PC-3 (cell line): ENCODE measurements around the gene PHPT1. TPM values are rescaled to one million over a fixed set of nuclear protein-coding genes. Genes with fewer than 3 reads are reported as not detected.

Experiments used
- ATAC-seq: fragments of 200-7000 bp; cut with Tn5 transposase; 2 replicates; pipeline ENCODE4 v1.9.1; 2020; ENCODE audit warnings: mild to moderate bottlenecking, moderate library complexity
- BruUV-seq: library from RNA; stranded (reverse); fragments of 400-500 nt; replicated peaks from 2 replicates; lab custom pipeline; 2021; lab: Mats Ljungman, UMichigan
- CTCF ChIA-PET: fragments of 300-600 bp; sonication (Branson Sonifier 250); formaldehyde crosslinking; loops from one replicate; lab custom pipeline; 2022; ENCODE audit warnings: antibody characterized with exemption; lab: Charles Lee
- POLR2A ChIA-PET: fragments of 300-600 bp; sonication (Branson Sonifier 250); formaldehyde crosslinking; loops from one replicate; lab custom pipeline; 2022; ENCODE audit warnings: antibody characterized with exemption; ENCODE audit not compliant: unreplicated experiment; lab: Charles Lee
- DNase-seq: peaks from one replicate; pipeline ENCODE4 v3.0.0-alpha.2; 2015
- H2AFZ ChIP-seq: fragments of 300-600 bp; sonication (generic); 2 replicates; pipeline ENCODE4 v1.6.0; 2016; ENCODE audit warnings: antibody characterized with exemption, low read length
- H3F3A ChIP-seq: fragments of 300-600 bp; sonication (generic); one replicate; pipeline ENCODE4 v1.6.0; 2017; ENCODE audit warnings: antibody characterized with exemption, low read length, control low read depth, mild to moderate bottlenecking; ENCODE audit not compliant: unreplicated experiment
- H3K27ac ChIP-seq: fragments of 300-600 bp; sonication (generic); 2 replicates; pipeline ENCODE4 v1.5.1; 2016; ENCODE audit warnings: mild to moderate bottlenecking, low read length
- H3K27me3 ChIP-seq: fragments of 300-600 bp; sonication (generic); 2 replicates; pipeline ENCODE4 v1.6.1; 2016; ENCODE audit warnings: low read length, mixed read lengths
- H3K36me3 ChIP-seq: fragments of 300-600 bp; sonication (generic); 2 replicates; pipeline ENCODE4 v1.6.1; 2016; ENCODE audit warnings: low read depth, mixed run types, low read length, mixed read lengths
- H3K4me1 ChIP-seq: fragments of 300-600 bp; sonication (generic); 2 replicates; pipeline ENCODE4 v1.5.1; 2016; ENCODE audit warnings: low read length; ENCODE audit not compliant: insufficient read depth
- H3K4me2 ChIP-seq: fragments of 300-600 bp; sonication (generic); 2 replicates; pipeline ENCODE4 v1.6.0; 2016; ENCODE audit warnings: low read length
- H3K4me3 ChIP-seq: fragments of 300-600 bp; sonication (generic); 2 replicates; pipeline ENCODE4 v1.5.1; 2016; ENCODE audit warnings: mild to moderate bottlenecking, low read length, mixed read lengths
- H3K79me2 ChIP-seq: fragments of 300-600 bp; sonication (generic); 2 replicates; pipeline ENCODE4 v1.6.1; 2017; ENCODE audit warnings: low read length, mixed read lengths
- H3K9ac ChIP-seq: fragments of 300-600 bp; sonication (generic); 2 replicates; pipeline ENCODE4 v1.6.0; 2016; ENCODE audit warnings: mild to moderate bottlenecking, low read length
- H3K9me2 ChIP-seq: fragments of 300-600 bp; sonication (generic); replicated peaks from 2 replicates; pipeline ENCODE4 v1.6.1; 2016; ENCODE audit warnings: mixed run types, low read length, mixed read lengths
- H3K9me3 ChIP-seq: fragments of 300-600 bp; sonication (generic); 2 replicates; pipeline ENCODE4 v1.6.1; 2016; ENCODE audit warnings: low read length, mixed read lengths
- H4K20me1 ChIP-seq: fragments of 300-600 bp; sonication (generic); 2 replicates; pipeline ENCODE4 v1.6.1; 2016; ENCODE audit warnings: low read length, mixed read lengths
- CTCF ChIP-seq: fragments of 300-600 bp; sonication (generic); conservative IDR thresholded peaks from 2 replicates; pipeline ENCODE4 v1.5.1; 2017; ENCODE audit warnings: antibody characterized with exemption, low read depth, mild to moderate bottlenecking, low read length
- EZH2 ChIP-seq: fragments of 300-600 bp; sonication (generic); IDR thresholded peaks from one replicate; pipeline ENCODE4 v1.6.1; 2017; ENCODE audit warnings: antibody characterized with exemption, mild to moderate bottlenecking, low read length; ENCODE audit not compliant: unreplicated experiment
- EZH2phosphoT487 ChIP-seq: fragments of 300-600 bp; sonication (generic); IDR thresholded peaks from 2 replicates; pipeline ENCODE4 v1.6.1; 2018; ENCODE audit warnings: mild to moderate bottlenecking, antibody characterized with exemption, low read length, borderline replicate concordance
- intact Hi-C: fragments of 100-400 bp; cut with micrococcal nuclease; formaldehyde crosslinking; loops from 2 replicates; pipeline ENCODE4 v1.9.0; 2023
- total RNA-seq: library from RNA; depleted of rRNA; stranded (reverse); fragments of >200 nt; gene quantifications from 2 replicates; pipeline ENCODE4 v1.2.3, GENCODE V29; 2014

The PHPT1 gene
- total RNA-seq, 1 experiment from 2014 or later = 111 TPM

GRCh38 chr9:136857166-136857565 lies 8.0 kb downstream of the PHPT1 start:
- H2AFZ ChIP-seq = no peak overlapping the region
- ATAC-seq = no peak
- H4K20me1 ChIP-seq = no peaks in the 10 kb centered on the region
- no peak overlapping the region for H3K4me3 ChIP-seq
- H3F3A ChIP-seq = no peaks in the 10 kb centered on the region
- no peak overlapping the region for H3K9ac ChIP-seq
- ChIA-PET POLR2A (no interaction called here), CTCF (no interaction called here)
- H3K9me3 ChIP-seq = no peaks in the 10 kb centered on the region
- no peaks in the 10 kb centered on the region for H3K79me2 ChIP-seq
- intact Hi-C loops = no loop called here
- no peaks in the 10 kb centered on the region for H3K27me3 ChIP-seq
- H3K4me2 ChIP-seq = no peak overlapping the region
- no TSS peak for BruUV-seq
- H3K9me2 ChIP-seq = no peaks in the 10 kb centered on the region
- no peaks in the 10 kb centered on the region for H3K4me1 ChIP-seq
- no peak overlapping the region for H3K27ac ChIP-seq
- no peak for TF ChIP-seq EZH2phosphoT487
- TF ChIP-seq EZH2 = no peak
- no peak for TF ChIP-seq CTCF
- H3K36me3 ChIP-seq = no peaks in the 10 kb centered on the region; the same call in 1 of the 2 replicates
- no peak for DNase-seq

- Histone ChIP-seq H3K79me2 (no peaks in the 10 kb centered on the region), H3K4me2 (no peak overlapping the region), H3K4me1 (no peaks in the 10 kb centered on the region), H3K9ac (no peak overlapping the region), H3K4me3 (no peak overlapping the region), H3K27ac (no peak overlapping the region), H3K27me3 (no peaks in the 10 kb centered on the region), H3F3A (no peaks in the 10 kb centered on the region), H4K20me1 (no peaks in the 10 kb centered on the region), H2AFZ (no peak overlapping the region), H3K9me3 (no peaks in the 10 kb centered on the region), H3K36me3 (peaks cover 1% of the 10 kb centered on the region; the same call in 1 of the 2 replicates), H3K9me2 (no peaks in the 10 kb centered on the region)
- intact Hi-C loops = no loop called here
- ChIA-PET POLR2A (interaction anchor here (0.7 kb wide), 1 partner anchor 61 kb away, joined by 3 read pairs; the partner anchor contains the start of gene CCDC183), CTCF (no interaction called here)
- TF ChIP-seq EZH2phosphoT487 (no peak), EZH2 (no peak), CTCF (no peak)
- no TSS peak for BruUV-seq
- no peak for DNase-seq
- no peak for ATAC-seq
Measured at GRCh38 chr9:136857581-136858412, 8.6 kb downstream of the PHPT1 start.

GRCh38 chr9:136858452-136858843 lies 9.2 kb downstream of the PHPT1 start:
- no peak for DNase-seq
- Histone ChIP-seq H3K4me1 (no peaks in the 10 kb centered on the region), H3K27me3 (no peaks in the 10 kb centered on the region), H3K9me2 (no peaks in the 10 kb centered on the region), H3K4me3 (no peak overlapping the region), H3K79me2 (peaks cover under 1% of the 10 kb centered on the region; the same call in 1 of the 2 replicates), H2AFZ (no peak overlapping the region), H3K27ac (no peak overlapping the region), H3K4me2 (no peak overlapping the region), H3K9me3 (no peaks in the 10 kb centered on the region), H3K36me3 (peaks cover 8% of the 10 kb centered on the region; the same call in 1 of the 2 replicates), H4K20me1 (no peaks in the 10 kb centered on the region), H3F3A (no peaks in the 10 kb centered on the region), H3K9ac (no peak overlapping the region)
- TF ChIP-seq EZH2phosphoT487 (no peak), EZH2 (no peak), CTCF (no peak)
- no TSS peak for BruUV-seq
- POLR2A ChIA-PET = no interaction called here
- intact Hi-C loops = no loop called here
- ATAC-seq = no peak
- CTCF ChIA-PET = no interaction called here
